Uterus (tissue), 4 donors: ENCODE measurements around the gene SMIM32. TPM values are rescaled to one million over a fixed set of nuclear protein-coding genes. Genes with fewer than 3 reads are reported as not detected.

Source experiments
- DNase-seq, 2 donors: peaks; one replicate each; pipeline ENCODE4 v3.0.0-alpha.2; 2019 to 2020
- H3K27ac ChIP-seq, 2 donors: fragments of 200-600 bp; sonication (generic); 1 replicate in 1 of 2; 2 replicates in 1 of 2; pipeline ENCODE4 v1.5.1; 2016 to 2018
- H3K27me3 ChIP-seq, 2 donors: fragments of 200-600 bp; sonication (generic); one replicate each; pipeline ENCODE4 v1.5.1; 2018 to 2019; ENCODE audit warnings: control low read depth in 1 of 2
- H3K36me3 ChIP-seq, 2 donors: fragments of 200-600 bp; sonication (generic); one replicate each; pipeline ENCODE4 v1.5.1; 2019; ENCODE audit warnings: control low read depth in 1 of 2
- H3K4me1 ChIP-seq, 2 donors: fragments of 200-600 bp; sonication (generic); one replicate each; pipeline ENCODE4 v1.5.1; 2018 to 2019; ENCODE audit warnings: control low read depth in 1 of 2
- H3K4me3 ChIP-seq, 2 donors: fragments of 200-600 bp; sonication (generic); 1 replicate in 1 of 2; 2 replicates in 1 of 2; pipeline ENCODE4 v1.5.1; 2018 to 2019; ENCODE audit warnings: mild to moderate bottlenecking in 1 of 2
- H3K9me3 ChIP-seq, 2 donors: fragments of 200-600 bp; sonication (generic); one replicate each; pipeline ENCODE4 v1.5.1; 2019; ENCODE audit warnings: control low read depth in 1 of 2
- CTCF ChIP-seq, 4 experiments: fragments of 200-600 bp in 2 of 4; fragments of 450-650 bp in 2 of 4; sonication (generic) in 2 of 4; IDR thresholded peaks; one replicate each; pipeline ENCODE4 v1.5.1; 2016 to 2019; ENCODE audit warnings: antibody characterized with exemption in 4 of 4, mild to moderate bottlenecking in 2 of 4, moderate library complexity in 1 of 4
- POLR2A ChIP-seq, 2 donors: fragments of 450-650 bp; IDR thresholded peaks; one replicate each; pipeline ENCODE4 v1.6.1; 2016; ENCODE audit warnings: antibody characterized with exemption in 2 of 2, mild to moderate bottlenecking in 1 of 2, moderate library complexity in 1 of 2
- intact Hi-C: fragments of 100-400 bp; cut with DNase I; formaldehyde crosslinking; loops from one replicate; pipeline ENCODE4 v1.15.1; 2023; ENCODE audit warnings: low total_unique reads
- total RNA-seq, 4 donors: library from RNA; depleted of rRNA in 3 of 4; stranded (reverse); fragments of >200 nt in 3 of 4; gene quantifications; one replicate each; pipeline versions ENCODE4 v1.1.0 to v1.2.4, GENCODE V29; 2014 to 2023
- donor health status: DM: yes; HTN: yes; CAD: no.

SMIM32 gene
- total RNA-seq, 4 donors from 2014 or later, result 3.0 TPM; not detected in 3

GRCh38 chr5:136200130-136200529 is 7.2 kb upstream of the SMIM32 start:
- Histone ChIP-seq H3K27me3 (no peaks in the 10 kb centered on the region), H3K36me3 (no peaks in the 10 kb centered on the region), H3K9me3 (no peaks in the 10 kb centered on the region), H3K4me3 (no peak overlapping the region), H3K27ac (no peak overlapping the region), H3K4me1 (no peaks in the 10 kb centered on the region)
- TF ChIP-seq POLR2A (IDR thresholded peaks at IDR 0.05), result no peak
- no peak for TF ChIP-seq CTCF (IDR thresholded peaks at IDR 0.05)
- intact Hi-C loops, result no loop called here
- DNase-seq, result no peak

DNA sequence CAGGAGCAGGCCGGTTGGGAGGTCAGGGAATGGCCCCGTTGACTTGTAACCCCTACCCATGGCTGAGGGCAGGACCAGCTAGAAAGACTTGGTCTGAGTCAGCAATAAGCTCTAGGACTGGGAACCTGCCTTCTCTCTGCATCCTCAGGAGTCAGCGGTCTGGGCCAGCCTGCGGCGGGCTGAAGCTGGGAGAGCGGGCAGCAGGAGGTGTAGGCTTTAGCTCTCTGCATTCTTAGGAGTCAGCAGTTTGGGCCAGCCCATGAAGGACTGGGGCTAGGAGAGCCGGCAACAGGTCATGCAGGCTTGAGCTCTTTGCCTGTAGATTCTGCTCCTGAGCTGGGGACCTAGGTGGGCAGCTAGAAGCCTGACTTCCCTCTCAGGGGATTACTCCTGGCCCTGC is 6.4 kb upstream of the SMIM32 start:
- intact Hi-C loops, result no loop called here
- no peaks in the 10 kb centered on the region for H3K4me1 ChIP-seq
- TF ChIP-seq POLR2A (IDR thresholded peaks at IDR 0.05) (no peak), CTCF (IDR thresholded peaks at IDR 0.05) (no peak)
- H3K9me3 ChIP-seq, result no peaks in the 10 kb centered on the region
- H3K27me3 ChIP-seq, result no peaks in the 10 kb centered on the region
- no peak overlapping the region for H3K4me3 ChIP-seq
- H3K27ac ChIP-seq, result no peak overlapping the region
- no peaks in the 10 kb centered on the region for H3K36me3 ChIP-seq
- DNase-seq, result no peak

DNA sequence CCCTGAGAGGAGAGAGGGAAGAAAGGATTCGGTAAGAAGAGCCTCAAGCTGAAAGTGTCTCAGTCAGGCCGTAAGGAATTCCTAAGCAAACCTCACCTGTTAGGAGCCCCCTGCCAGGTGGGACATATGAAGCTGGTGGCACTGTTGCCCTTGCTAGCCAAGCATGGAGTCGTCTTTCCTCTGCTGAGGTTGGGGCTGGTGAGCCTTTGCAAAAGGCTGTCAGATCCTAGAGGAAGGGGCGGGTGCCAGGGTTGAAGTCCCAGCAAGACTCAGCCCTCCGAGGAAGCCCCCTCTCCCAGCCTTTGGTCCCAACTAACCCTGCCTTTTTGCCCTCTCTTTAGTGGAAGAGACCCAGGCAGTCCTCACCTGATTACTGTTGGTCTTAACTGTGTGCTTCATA is 5.5 kb upstream of the SMIM32 start:
- Histone ChIP-seq H3K4me3 (no peak overlapping the region), H3K4me1 (no peaks in the 10 kb centered on the region), H3K9me3 (no peaks in the 10 kb centered on the region), H3K27ac (no peak overlapping the region), H3K27me3 (peaks cover 0 to 7% of the 10 kb centered on the region in 2 donors), H3K36me3 (no peaks in the 10 kb centered on the region)
- TF ChIP-seq CTCF (IDR thresholded peaks at IDR 0.05) (no peak), POLR2A (IDR thresholded peaks at IDR 0.05) (no peak)
- intact Hi-C loops, result no loop called here
- no peak for DNase-seq

GRCh38 chr5:136197462-136198142 is 4.6 kb upstream of the SMIM32 start:
- Histone ChIP-seq H3K27me3 (peaks cover 4 to 7% of the 10 kb centered on the region in 2 donors), H3K9me3 (no peaks in the 10 kb centered on the region), H3K27ac (no peak overlapping the region), H3K4me3 (no peak overlapping the region), H3K4me1 (peaks cover 0 to 8% of the 10 kb centered on the region in 2 donors), H3K36me3 (no peaks in the 10 kb centered on the region)
- intact Hi-C loops, result no loop called here
- no peak for TF ChIP-seq POLR2A (IDR thresholded peaks at IDR 0.05)
- no peak for TF ChIP-seq CTCF (IDR thresholded peaks at IDR 0.05)
- no peak for DNase-seq

- Histone ChIP-seq H3K4me3 (no peak overlapping the region), H3K9me3 (no peaks in the 10 kb centered on the region), H3K27ac (no peak overlapping the region), H3K27me3 (peaks cover 11 to 16% of the 10 kb centered on the region in 2 donors), H3K36me3 (no peaks in the 10 kb centered on the region), H3K4me1 (peaks cover 0 to 15% of the 10 kb centered on the region in 2 donors)
- DNase-seq, result no peak
- intact Hi-C loops, result no loop called here
- TF ChIP-seq CTCF (IDR thresholded peaks at IDR 0.05), result no peak
- no peak for TF ChIP-seq POLR2A (IDR thresholded peaks at IDR 0.05)
Measured at GRCh38 chr5:136195971-136196820, 3.2 kb upstream of the SMIM32 start.
